Erythroblast (primary cell): ENCODE data around the gene LCE4A.

Source experiments
- GATA1 ChIP-seq: IDR thresholded peaks from 2 replicates; pipeline ENCODE4 v1.6.1; 2011; ENCODE audit warnings: low read depth, mild to moderate bottlenecking, control low read depth, low read length, moderate library complexity
- POLR2A ChIP-seq: IDR thresholded peaks from 2 replicates; pipeline ENCODE4 v1.6.1; 2011; ENCODE audit warnings: mild to moderate bottlenecking, low read length

DNA sequence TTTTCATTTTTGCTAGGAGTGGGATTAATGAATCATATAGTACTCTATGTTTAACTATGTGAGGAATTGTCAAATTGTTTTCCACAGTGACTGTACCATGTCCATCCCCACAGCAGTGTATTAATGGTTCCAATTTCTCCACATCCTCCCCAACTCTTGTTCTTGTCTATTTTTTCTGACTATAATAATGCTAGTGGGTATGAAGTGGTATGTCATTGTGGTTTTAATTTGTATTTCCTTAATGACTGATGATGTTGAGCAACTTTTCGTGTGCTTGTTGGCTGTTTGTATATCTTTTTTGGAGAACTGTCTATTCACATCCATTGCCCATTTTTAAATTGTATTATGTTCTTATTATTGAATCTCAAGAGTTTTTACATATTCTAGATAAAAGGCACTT, 39.9 kb downstream of the LCE4A start:
- TF ChIP-seq POLR2A: no peak
- TF ChIP-seq GATA1: no peak
